SKM-1 treated with dmso at 0.1 percent for 144 hours (cell line): Measurements from ENCODE around the gene CAPZB.

ENCODE experiments used
- DNase-seq: peaks from one replicate; lab custom pipeline; 2025; ENCODE audit not compliant: unreplicated experiment; lab: John Stamatoyannopoulos, UW

CAPZB gene

GRCh38 chr1:19333587-19334354 lies 151.6 kb downstream of the CAPZB start:
- no peak for DNase-seq

GRCh38 chr1:19332832-19333231 lies 152.5 kb downstream of the CAPZB start:
- no peak for DNase-seq

- no peak for DNase-seq
Observed at GRCh38 chr1:19331262-19331878, 154.0 kb downstream of the CAPZB start.

GRCh38 chr1:19330449-19331135 lies 154.7 kb downstream of the CAPZB start:
- no peak for DNase-seq

- DNase-seq: no peak
Observed at GRCh38 chr1:19329611-19330010, 155.7 kb downstream of the CAPZB start.

GRCh38 chr1:19329188-19329587 lies 156.2 kb downstream of the CAPZB start:
- DNase-seq: no peak

- DNase-seq: no peak
Observed at GRCh38 chr1:19328486-19328885, 156.9 kb downstream of the CAPZB start.

GRCh38 chr1:19327736-19328135 lies 157.6 kb downstream of the CAPZB start:
- no peak for DNase-seq

- no peak for DNase-seq
Observed at GRCh38 chr1:19327301-19327700, 158.0 kb downstream of the CAPZB start.

GRCh38 chr1:19326748-19327065 lies 158.6 kb downstream of the CAPZB start:
- DNase-seq: no peak

GRCh38 chr1:19325958-19326747 lies 159.2 kb downstream of the CAPZB start:
- DNase-seq: no peak

GRCh38 chr1:19325368-19325957 lies 159.9 kb downstream of the CAPZB start:
- DNase-seq: no peak

GRCh38 chr1:19324665-19324990 lies 160.7 kb downstream of the CAPZB start:
- DNase-seq: no peak

GRCh38 chr1:19323987-19324664 lies 161.2 kb downstream of the CAPZB start:
- DNase-seq: no peak

GRCh38 chr1:19322481-19322880 lies 162.9 kb downstream of the CAPZB start:
- DNase-seq: no peak

- DNase-seq: no peak
Observed at GRCh38 chr1:19321071-19321470, 164.3 kb downstream of the CAPZB start.

GRCh38 chr1:19319196-19319595 lies 166.1 kb downstream of the CAPZB start:
- DNase-seq: no peak

GRCh38 chr1:19317126-19317910 lies 168.0 kb downstream of the CAPZB start:
- no peak for DNase-seq

- DNase-seq: peak; percentile 86
Observed at GRCh38 chr1:19315378-19316198, 169.8 kb downstream of the CAPZB start.
